HG03378 (cell line): ENCODE measurements around the gene KRT86.
A peak's percentile ranks its signal among the peaks of the same experiment; 100 is the strongest.
"Not testable (repeated sequence)": the region's sequence is repeated elsewhere in the genome, so short reads cannot be mapped to it uniquely, and the experiment has no call there.

Experiments used
- ATAC-seq: cut with Tn5 transposase; IDR thresholded peaks from one replicate; pipeline ENCODE4 v1.9.1; 2021; ENCODE audit warnings: mild to moderate bottlenecking, moderate library complexity; ENCODE audit not compliant: unreplicated experiment

Gene KRT86

GRCh38 chr12:52238916-52239646 lies 35.4 kb upstream of the KRT86 start:
- ATAC-seq: no peak

- no peak for ATAC-seq
Observed at GRCh38 chr12:52239767-52240166, 34.7 kb upstream of the KRT86 start.

GRCh38 chr12:52240247-52240646 lies 34.2 kb upstream of the KRT86 start:
- ATAC-seq: not testable (repeated sequence)

DNA sequence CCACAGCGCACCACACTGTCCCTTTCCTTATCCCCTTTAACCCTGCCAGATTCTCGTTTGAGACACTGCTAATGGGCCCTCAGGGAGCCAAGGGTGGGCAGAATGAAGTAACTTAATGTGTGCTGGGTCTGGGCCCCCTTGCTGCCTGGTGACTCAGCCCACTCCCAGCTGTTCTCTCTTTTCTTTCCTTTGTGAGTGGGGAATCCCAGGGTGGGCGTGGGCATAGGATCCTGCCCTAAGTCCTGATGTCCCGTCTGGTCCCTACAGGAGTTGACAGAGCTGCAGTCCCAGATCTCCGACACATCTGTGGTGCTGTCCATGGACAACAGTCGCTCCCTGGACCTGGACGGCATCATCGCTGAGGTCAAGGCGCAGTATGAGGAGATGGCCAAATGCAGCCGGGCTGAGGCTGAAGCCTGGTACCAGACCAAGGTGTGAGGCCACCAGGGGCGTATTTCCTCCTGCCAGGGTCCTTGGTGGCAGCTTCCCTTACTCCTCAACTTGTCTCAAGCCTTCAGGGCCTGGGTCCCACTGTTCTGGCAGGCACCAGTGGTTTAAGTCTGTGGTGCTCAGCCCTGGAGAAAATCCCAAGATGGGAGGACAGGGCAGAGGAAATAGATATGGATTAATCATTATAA lies 33.1 kb upstream of the KRT86 start:
- ATAC-seq: no peak

GRCh38 chr12:52242442-52243258 lies 31.8 kb upstream of the KRT86 start:
- no peak for ATAC-seq

DNA sequence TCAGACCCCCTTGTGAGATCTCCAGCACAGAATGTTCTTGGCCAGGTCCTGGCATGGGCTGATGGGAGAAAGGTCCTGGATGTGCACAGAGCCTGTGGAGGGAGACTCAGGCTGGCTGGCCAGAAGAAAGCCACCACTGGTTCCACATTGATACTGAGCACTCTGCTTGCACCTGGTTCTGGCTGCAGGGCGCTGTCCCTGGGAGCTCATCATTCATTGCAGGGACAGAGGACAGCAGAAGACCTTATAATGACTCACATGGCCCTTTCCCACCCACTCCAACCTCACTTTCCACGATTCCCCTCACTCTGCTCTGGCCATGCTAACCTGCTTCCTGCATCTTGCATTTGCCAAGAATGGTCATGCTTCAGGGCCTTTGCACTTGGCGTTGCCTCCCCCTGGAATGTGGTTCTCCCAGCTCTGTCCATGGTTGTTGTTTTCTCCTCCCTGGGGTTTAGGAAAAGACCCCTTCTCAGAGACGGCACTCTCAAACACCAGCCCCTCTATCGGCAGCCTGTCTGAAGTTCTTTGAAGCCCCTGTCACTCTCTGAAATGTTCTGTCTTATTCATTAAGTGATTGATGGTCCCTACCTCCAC lies 31.1 kb upstream of the KRT86 start:
- ATAC-seq: no peak

- ATAC-seq: peak; percentile 87
Observed at GRCh38 chr12:52243856-52244614, 30.4 kb upstream of the KRT86 start.

- ATAC-seq: no peak
Observed at GRCh38 chr12:52244615-52244994, 29.8 kb upstream of the KRT86 start.

DNA sequence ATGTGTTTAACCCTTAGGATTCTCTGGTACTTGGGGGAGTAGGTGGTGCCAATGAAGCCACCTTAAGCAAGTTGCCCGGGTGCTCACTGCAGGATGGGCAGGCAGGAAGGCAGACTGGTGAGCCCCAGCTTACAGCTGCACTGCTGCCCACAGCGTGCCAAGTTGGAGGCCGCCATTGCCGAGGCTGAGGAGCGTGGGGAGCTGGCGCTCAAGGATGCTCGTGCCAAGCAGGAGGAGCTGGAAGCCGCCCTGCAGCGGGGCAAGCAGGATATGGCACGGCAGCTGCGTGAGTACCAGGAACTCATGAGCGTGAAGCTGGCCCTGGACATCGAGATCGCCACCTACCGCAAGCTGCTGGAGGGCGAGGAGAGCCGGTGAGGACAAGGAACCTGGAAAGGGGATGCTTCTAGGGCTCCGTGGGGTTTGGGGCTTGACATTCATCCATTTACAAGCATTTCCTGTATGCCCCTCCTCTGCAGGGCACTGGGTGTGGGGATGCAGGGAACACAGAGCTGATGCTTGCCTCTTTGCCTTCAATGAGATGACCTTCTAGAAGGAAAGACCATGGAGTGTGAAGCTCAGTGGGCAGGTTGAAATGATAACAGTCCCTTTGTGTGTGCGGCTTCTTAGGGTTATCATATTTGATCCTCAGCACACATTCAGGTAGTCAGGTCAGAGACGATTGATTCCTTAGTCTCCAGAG lies 29.0 kb upstream of the KRT86 start:
- ATAC-seq: no peak

DNA sequence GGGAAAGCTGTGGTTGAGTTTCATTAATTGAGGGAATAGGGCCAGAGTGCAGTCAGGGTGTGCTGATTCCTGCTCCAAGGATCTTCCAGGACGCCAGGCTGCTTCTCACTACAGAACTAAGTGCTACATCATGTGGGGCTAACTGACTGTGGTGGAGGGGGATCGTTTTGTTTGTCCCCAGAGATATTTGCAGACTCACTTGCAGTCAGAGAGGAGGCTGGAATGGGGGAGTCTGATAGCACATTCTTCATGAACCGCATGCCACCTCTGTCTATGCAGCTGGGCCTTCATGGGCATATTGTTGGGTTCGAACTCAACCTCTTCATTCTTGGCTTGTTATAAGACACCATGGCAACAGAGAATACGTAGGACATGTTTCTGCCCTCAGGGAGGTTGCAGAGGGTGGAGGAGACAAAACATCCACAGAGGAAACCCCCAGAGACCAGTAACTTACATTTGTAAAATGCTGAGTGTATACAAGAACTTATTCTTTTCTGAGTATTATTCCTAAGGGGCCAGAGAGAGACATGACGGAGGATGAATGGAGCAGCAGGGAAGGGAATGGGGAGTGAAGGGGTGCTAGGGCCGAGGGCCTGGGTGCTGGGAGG lies 28.4 kb upstream of the KRT86 start:
- ATAC-seq: no peak

- no peak for ATAC-seq
Observed at GRCh38 chr12:52246720-52247621, 27.5 kb upstream of the KRT86 start.

- ATAC-seq: no peak
Observed at GRCh38 chr12:52247622-52248540, 26.6 kb upstream of the KRT86 start.

GRCh38 chr12:52248541-52249461 lies 25.6 kb upstream of the KRT86 start:
- no peak for ATAC-seq

DNA sequence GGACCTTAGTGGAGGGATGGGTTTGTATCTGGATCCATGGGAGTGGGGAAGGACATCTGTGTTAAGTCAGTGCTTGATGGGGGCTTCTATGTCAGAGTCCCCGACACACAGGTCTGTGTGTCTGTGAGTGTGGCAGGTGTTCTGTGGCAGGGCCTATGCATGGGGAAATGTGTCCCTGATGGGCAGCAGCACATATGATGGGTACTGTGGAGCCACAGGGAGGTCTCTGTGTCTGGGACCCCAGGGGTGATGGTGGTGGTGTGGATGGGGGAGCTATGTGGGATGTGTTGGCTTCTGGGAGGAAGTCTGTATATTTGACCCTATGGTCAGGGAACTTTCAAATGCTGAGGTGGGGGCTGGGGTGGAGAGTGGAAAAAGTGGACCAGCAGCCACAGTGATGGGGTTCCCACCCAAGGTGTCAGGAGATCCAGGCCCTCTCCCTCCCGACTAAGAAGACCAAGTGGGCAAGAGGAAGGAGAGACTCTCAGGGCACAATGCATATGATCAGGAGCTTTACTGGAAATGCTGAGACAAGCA lies 24.9 kb upstream of the KRT86 start:
- ATAC-seq: no peak

- no peak for ATAC-seq
Observed at GRCh38 chr12:52250048-52250990, 24.1 kb upstream of the KRT86 start.
